ENCODE results near the gene THAP5.

GRCh38 chr7:108526768-108527017 is 42.8 kb downstream of the THAP5 start:
- TF ChIP-seq CTCF (IDR thresholded peaks at IDR 0.05; ENCODE audit: low read depth, low read length) (no peak), POLR2A (IDR thresholded peaks at IDR 0.05; ENCODE audit: extremely low read depth, insufficient read length) (no peak), MAX (IDR thresholded peaks at IDR 0.05; ENCODE audit: low read depth, low read length) (no peak)

Measured in NB4 (cell line).